HG03066 (cell line): ENCODE measurements around the gene LMO1.

Source experiments
- ATAC-seq: cut with Tn5 transposase; IDR thresholded peaks from one replicate; pipeline ENCODE4 v1.9.1; 2021; ENCODE audit warnings: low read depth; ENCODE audit not compliant: unreplicated experiment

The LMO1 gene

GRCh38 chr11:8230178-8230859, 33.4 kb downstream of the LMO1 start:
- no peak for ATAC-seq

GRCh38 chr11:8229299-8230177, 34.1 kb downstream of the LMO1 start:
- ATAC-seq: no peak

GRCh38 chr11:8228231-8228630, 35.4 kb downstream of the LMO1 start:
- ATAC-seq: no peak

GRCh38 chr11:8227156-8228152, 36.2 kb downstream of the LMO1 start:
- no peak for ATAC-seq

GRCh38 chr11:8225589-8226036, 38.1 kb downstream of the LMO1 start:
- ATAC-seq: no peak

GRCh38 chr11:8224711-8225110, 39.0 kb downstream of the LMO1 start:
- ATAC-seq: no peak

- ATAC-seq: no peak
Measured at GRCh38 chr11:8224161-8224591, 39.5 kb downstream of the LMO1 start.

- no peak for ATAC-seq
Measured at GRCh38 chr11:8223513-8223900, 40.2 kb downstream of the LMO1 start.

- ATAC-seq: no peak
Measured at GRCh38 chr11:8222820-8223512, 40.7 kb downstream of the LMO1 start.

GRCh38 chr11:8221917-8222495, 41.7 kb downstream of the LMO1 start:
- no peak for ATAC-seq

- no peak for ATAC-seq
Measured at GRCh38 chr11:8221046-8221723, 42.5 kb downstream of the LMO1 start.

- ATAC-seq: no peak
Measured at GRCh38 chr11:8220261-8221045, 43.2 kb downstream of the LMO1 start.

GRCh38 chr11:8219257-8220021, 44.2 kb downstream of the LMO1 start:
- ATAC-seq: no peak

GRCh38 chr11:8218840-8219239, 44.8 kb downstream of the LMO1 start:
- no peak for ATAC-seq

GRCh38 chr11:8218409-8218808, 45.3 kb downstream of the LMO1 start:
- no peak for ATAC-seq

- no peak for ATAC-seq
Measured at GRCh38 chr11:8217926-8218325, 45.8 kb downstream of the LMO1 start.

- ATAC-seq: no peak
Measured at GRCh38 chr11:8217136-8217535, 46.5 kb downstream of the LMO1 start.

GRCh38 chr11:8213376-8213775, 50.3 kb downstream of the LMO1 start:
- ATAC-seq: no peak
